GM19043 (cell line): ENCODE measurements around the gene PPM1A.

Source experiments
- ATAC-seq: cut with Tn5 transposase; IDR thresholded peaks from one replicate; pipeline ENCODE4 v1.9.1; 2021; ENCODE audit warnings: low read depth; ENCODE audit not compliant: unreplicated experiment

The PPM1A gene

DNA sequence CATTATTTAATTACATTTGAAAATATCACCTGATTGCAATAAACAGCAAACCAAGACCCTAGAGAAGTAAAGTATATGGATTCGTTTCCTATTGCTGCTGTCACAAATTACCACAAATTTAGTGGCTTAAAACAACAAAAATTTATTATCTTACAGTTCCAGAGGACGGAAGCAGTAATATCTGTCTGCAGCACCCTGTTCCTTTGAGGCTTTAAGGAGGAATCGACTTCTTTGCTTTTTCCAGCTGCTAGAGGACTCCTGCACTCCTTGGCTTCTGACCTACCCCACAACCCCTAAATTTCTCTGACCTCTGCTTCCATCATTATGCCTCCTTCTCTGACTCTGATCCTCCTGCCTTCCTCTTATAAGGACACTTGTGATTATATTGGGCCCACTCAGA is 23.8 kb upstream of the PPM1A start:
- no peak for ATAC-seq

DNA sequence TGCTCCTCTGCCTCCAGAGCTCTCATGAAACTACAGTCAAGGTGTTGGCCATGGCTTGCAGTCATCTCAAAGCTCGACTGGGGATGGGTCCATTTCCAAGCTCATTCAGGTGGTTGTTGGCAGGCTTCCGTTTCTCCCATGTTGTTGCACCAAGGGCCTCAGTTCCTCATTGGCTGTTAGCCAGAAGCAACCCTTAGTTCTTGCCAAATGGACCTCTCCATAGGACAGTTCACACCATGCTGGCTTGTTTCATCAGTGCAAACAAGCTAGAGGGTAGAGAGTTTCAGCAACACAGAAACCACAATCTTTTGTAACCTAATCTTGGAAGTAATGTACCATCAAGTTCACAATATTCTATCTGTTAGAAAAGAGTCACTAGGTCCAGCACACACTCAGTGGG is 22.7 kb upstream of the PPM1A start:
- ATAC-seq, result no peak

DNA sequence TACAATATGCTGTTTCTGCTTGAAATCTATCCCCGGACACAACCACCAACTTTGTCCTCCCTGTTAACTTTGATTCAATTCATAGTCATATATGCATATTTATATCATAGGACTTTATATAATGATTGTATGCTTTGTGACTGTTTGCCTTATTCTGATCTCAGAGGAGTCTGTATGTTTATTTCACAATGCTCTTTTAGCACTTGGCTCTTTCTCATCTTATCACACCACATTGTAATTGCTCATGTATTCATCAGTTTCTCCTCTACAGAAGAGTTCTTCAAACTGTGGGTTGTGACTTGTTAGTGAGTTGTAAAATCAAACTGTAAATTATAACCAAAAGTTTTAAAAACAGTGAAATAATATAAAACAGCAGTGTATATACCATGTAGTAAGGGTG is 21.7 kb upstream of the PPM1A start:
- no peak for ATAC-seq

DNA sequence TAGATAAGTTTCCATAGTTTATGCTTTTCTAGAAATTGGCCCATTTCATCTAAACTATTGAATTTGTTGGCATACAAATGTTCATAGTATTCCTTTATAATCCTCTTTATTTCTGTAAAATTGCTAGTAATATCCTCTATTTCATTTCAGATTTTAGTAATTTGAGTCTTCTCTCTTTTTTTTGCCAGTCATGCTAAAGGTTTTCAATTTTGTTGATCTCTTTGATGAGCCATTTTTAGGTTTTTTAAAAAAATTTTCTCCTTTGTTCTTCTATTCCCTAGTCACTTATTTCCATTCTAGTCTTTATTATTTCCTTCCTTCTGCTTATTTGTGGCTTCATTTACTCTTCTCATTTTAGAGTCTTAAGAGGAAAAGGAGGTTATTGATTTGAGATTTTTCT is 19.4 kb upstream of the PPM1A start:
- ATAC-seq, result no peak

DNA sequence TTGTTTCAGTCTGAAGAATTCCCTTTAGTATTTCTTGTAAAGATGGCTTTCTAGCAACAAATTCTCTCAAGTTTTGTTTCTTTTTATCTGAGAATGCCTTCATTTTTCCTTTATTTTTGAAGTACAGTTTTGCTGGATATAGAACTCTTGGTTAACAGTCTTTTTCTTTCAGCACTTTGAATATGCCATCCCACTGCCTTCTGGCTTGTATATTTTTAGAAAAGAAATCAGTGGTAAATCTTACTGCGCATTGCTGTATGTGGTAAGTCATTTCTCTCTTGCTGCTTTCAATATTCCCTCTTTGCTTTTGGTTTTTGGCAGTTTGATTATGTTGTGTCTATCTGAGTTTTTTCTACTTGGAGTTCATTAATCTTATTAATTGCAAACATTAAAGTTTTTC is 16.8 kb upstream of the PPM1A start:
- ATAC-seq, result no peak

DNA sequence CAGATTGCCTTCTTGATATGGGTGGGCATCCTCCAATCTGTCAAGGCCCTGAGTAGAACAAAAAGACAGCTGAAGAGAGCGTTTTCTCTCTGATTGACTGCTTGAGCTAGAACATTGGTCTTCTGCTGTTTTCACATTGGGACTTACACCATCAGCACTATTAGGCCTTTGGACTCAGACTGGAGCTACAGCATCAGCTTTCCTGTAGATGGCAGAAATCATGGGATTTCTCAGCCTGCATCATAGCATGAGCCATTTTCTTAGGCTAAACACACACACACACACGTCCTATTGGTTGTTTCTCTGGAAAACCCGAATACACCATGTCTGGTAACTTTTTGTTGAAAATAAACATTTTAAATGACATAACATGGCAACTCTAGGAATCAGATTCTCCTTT is 15.8 kb upstream of the PPM1A start:
- no peak for ATAC-seq

DNA sequence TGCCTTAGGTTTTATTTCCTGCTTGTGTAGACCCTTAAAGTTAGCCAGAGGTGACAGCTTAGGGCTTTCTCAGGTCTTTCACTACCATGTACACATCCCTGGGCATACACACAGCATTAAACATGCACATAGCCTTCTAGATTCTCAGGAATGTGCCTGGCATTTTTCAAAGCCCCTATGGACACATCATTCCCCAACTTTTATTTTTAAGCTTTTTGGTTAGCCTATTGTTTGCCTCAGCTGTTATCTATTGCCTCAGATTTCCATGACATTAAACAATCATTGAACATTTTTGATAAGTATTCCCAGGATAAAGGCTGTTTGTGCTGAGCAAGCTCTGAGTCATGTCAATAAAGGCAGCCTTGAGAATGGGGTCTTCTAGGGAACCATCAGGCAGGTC is 15.1 kb upstream of the PPM1A start:
- no peak for ATAC-seq

DNA sequence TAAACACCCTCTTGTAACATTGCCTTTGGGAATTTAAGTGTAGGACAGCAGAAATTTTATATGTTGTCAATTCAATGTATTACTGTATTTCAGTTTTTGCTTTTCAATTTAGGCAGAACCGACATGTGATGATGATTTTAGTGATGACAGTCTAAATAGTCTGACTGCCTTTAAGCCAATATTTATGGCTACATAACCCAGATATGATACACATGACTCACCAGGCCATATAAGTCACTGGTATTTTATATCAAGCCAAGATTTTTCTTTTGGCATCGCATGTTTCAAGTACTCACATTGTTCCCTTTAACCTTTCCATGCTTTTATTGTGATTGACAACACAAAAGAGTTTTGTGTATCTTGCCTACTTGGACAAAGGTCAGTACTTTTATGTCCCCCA is 13.6 kb upstream of the PPM1A start:
- no peak for ATAC-seq

DNA sequence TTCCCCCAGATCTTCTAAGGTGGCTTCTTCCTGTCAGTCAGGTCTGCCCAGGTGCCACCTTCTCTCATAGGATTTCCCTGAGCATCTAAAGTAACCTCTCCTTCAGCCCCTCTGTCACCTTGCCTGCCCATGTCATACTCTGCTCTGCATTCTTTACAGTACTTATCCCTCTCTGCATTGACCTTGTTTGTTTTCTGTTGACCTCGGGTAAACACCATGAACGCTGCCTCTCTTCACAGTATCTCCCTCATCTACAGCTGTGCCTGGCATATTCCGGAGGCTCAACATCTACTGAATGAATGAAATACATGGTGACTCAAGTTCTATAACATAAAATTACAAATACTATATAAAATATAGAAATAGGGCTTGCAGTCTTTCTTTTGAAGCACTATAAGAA is 10.1 kb upstream of the PPM1A start:
- no peak for ATAC-seq

DNA sequence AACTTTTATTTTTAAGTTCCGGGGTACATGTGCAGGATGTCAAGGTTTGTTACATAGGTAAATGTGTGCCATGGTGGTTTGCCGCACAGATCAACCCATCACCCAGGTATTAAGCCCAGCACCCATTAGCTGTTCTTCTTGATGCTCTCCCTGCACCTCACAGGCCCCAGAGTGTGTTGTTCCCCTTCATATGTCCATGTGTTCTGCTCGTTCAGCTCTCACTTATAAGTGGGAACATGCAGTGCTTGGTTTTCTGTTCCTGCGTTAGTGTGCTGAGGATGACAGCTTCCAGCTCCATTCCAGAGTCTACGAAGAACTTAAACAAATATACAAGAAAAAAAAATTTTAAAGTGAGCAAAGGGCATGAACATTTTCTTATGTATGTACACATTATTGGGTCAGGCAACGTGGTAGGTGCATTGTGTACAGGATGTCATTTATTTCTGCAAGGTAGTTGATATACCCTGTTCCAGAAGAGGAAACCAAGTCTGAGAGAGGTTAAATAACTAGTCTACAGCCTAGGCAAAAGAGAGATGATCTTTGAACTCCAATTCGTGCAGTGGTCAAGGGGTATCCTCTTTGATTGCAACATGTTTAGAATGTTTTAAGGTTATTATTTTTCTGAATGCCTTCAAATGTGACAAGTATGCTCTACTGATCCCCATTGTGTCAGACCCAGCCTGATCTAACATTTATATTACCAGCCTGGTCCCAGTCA is 8.7 kb upstream of the PPM1A start:
- ATAC-seq, result no peak

DNA sequence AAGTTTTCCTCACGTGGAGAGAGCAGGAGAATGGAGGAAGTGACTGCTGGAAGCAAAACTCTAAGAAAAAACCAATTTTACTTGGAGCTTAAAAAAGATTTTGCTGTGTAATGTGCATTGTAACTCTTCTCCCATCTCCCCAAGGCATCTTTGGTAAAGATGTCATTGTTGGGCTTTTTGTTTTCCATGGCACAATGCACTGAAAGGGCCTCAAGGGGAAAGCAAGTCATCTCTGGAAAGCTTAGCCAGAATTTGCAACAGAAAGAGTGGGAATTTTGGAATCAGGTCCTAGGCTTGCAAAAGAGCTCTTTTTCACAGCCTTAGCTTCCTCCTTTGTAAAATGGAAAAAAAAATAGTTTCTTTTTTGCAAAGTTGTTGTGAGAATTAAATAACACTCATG is 7.9 kb upstream of the PPM1A start:
- ATAC-seq, result no peak

DNA sequence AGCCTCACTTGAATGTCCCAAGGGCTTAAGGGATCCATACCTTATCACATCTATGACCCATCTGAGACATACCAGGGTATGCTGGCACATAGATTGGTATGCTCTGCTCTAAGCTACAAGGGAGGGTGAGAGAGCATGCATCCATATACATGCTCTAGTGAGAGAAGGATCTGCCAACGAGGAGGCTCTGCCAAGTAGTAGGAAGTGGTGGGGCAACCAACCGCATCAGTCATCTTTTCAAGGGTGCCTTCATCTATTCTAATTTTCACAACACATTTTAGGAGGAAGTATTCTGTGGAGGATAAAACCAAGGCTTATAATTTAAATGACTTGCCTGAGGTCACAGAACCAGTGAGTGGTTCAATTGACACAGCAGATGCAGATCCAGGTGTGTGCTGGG is 6.6 kb upstream of the PPM1A start:
- ATAC-seq, result no peak

DNA sequence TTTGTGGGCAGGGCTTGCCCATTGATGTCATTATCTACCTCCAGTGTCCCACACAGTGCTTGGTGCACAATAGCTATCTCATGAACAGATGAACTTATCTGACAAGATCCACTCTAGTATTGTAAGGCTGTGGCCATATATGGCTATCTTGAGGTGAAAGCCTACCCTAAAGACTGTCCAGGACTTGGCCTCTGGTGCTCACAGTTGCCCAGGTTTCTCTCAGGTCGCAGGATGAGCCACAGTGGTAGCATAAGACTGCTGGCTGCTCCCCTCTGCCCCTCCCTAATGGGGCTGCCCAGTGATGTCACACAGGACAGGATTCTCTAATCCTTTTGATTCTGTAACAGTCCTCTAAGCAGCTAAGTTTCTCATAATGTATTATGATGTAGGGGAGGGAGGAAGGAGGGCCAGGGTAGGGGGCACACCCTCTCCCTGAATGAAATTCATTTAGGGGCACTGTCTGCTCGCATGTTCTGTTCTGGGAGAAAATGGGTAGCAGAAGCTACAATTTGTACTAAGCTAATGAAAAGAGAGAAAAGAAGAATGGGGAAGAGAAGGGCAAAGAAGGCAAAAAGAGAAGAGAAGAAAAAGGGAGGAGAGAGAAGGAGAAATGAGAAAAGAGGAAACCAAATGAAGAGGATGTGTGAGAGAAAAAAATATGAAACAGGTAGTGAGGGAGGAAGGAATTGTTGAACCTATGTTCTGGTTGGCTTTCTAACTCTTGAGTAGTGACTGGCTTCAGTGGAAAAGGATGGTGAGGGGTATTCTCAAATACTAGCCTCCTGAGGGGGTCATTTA is 3.4 kb upstream of the PPM1A start:
- no peak for ATAC-seq

DNA sequence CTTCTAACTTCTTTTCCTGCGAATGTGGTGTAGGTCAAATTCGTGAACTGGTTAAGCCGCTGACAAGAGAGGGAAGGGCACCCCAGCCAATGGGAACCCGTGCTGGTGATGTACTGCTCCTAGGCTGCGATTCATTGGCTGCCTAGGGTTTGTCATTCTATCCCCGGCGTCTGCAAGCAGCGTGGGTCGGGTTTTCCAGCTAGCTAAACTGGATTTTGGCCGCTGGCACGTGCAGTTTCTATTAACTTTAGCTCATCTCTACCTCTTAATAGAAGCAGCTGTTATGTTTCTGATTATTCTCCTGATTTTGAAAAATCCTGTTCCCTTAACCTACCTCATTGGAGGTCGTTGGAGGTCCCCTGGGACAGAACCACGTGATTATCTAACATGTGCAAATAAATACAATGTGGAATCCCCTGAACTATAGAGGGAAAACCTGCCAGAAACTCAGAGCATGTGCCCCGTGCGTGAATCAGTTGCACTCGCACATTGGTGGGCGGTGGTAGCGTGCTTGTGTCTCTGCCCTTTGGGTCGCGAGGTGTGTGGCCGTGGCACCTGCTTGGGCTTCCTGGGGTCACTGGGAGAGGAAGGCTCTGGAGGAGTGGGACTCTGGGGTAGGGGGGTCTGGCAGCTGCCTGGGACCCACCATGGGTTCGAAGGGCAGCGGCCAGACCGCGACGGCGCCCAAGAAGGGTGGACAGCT is 876 bp upstream of the PPM1A start:
- ATAC-seq, result peak; percentile 64

DNA sequence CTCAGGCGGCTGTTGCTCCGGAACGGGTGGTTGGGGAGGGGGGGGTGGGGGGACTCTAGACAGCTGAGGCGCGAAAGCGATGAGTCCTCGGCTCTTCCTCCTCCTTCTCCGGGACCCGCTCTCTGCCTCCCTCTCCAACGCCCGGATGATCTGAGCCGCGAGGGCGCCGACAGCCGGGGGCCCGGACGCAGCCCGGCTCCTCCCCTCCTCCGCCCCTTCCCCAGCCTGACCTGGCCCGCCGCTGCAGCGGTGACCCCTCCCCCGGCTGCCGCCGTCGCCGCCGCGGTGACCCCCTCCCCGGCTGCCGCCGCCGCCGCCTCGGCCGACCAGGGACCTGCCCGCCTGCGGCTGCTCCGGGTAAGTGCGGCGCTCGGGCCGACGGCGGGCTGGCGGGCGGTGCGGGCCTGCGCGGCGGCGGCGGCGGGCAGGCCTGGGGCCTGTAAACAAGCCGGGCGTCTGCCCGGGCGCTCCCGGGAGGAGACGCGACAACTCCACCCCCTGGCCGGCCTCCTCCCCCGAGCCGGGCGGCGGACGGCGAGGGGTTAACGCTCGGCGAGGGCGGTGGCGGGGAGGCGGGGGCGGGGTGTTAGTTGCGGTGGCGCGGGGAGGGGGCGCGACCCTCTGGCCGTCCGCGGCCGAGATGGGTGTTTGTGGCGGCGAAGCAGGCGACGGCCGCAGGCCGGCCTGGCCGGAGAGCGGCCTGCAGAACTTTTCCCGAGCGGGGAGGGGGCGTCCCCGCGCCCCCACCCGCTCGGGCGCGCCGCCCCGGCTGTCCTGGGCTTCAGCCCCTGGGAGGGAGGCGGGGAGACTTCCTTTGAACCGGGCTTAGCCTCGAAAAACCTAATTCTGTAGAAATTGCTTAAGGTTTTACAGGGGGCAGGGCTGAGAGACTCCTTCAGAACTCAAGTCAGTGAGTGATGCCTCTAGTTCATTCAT is 568 bp downstream of the PPM1A start:
- peak; percentile 30 for ATAC-seq

DNA sequence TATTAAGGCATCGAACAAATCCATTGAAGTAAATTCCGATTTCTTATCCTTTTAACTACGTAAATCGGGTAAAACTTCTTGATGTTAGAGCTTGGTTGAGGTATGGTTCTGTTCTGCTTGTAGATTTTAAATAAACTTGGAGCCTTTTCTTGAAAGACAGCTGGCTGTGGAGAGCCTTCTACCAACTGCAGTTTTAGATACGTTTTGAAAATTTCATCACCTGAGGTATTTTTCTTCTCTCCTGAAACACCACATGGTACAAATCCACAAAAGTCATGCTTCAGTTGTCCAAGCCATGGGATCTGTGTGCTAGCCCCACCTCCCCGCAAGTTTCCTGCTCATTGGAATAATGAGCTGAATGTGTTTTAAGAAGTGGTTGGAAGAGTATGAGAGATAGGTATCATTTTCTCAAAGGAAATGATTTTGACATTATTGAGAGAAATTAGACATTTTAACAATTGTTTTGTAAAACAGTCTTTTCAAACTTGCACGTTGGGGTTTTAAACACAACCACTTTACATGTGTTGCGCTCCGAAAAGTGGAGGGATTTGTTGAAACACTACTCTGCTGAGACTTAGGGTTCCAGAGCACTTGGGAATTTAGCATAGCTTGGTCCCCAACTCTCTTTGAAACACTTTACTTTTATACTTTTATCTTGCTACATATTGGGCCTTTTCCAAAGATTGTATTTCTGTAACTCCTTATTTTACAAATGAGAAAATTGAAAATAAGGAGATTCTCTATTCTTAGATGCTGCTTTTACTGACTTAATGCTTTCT is 1.4 kb downstream of the PPM1A start:
- ATAC-seq, result no peak

DNA sequence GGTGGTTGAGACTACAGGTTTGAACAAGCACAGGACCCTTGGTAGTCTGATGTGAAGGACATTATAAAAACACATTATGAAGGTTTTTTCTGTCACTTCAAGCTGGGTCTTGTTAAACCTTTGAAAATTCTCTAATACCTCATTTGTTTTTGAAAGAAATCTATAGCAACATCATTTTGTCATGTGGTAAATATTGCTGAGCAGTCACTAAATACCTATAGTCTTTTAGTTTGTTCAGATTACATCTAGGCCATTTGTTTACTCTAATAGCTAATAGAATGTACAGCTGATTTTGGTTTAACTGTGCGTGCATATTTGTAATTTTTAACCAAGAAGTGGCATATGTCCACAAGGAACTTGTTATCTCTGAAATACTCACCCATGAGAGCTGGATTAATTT is 2.9 kb downstream of the PPM1A start:
- ATAC-seq, result no peak

DNA sequence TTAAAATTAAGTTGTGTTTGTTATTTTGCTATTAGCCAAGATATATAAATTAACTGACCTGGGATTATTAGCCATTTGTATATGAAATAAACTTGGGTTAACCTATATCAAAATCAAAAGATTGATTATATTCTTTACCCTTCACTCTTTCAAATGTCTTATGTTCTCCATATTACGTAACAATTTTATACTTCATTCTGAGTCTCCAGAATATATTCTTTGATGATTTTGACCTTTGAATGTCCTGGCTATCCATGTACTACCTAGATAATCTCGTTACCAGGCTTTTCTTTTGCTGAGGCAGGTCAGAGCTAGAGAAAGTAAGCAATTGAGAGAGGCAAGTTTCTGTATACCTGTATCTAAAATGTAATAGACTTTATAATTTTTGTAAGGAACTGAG is 3.6 kb downstream of the PPM1A start:
- ATAC-seq, result no peak

DNA sequence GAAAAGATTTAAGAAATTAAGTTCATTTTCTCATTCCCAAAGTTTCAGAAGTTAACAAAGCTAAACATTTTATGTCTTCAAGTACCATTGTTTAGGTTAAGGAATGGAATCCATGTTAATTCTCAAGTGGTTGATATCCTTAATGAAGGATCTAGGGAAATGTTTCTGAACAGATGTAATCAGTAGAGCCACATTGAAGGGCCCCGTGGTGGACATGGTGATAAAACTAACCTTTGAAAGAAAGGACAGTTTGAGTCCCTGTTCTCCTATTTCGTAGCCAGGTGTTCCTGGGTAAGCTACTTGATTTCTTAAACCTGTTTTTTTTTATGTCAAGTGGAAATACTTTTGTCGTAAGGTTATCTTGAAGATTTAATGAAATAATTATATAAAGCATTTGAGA is 4.6 kb downstream of the PPM1A start:
- ATAC-seq, result no peak

DNA sequence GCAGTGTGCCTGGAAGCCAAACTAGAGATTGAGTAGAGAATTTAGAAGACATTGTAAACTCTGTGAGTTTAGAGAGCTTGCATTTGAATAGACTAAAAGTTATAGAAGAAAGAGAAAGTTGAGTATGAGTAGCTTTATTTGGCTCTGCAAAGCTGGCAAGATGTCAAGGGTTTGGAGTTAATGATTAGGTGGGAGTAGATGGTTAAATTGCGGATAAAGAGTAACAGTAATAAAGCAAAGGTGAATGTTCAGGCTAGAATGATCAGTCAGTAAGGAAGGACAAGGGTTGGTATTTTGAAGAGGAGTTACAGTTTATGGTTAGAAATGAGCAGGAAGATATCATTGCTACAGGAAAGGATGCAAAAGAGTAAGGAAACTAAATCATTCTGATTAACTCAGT is 5.2 kb downstream of the PPM1A start:
- no peak for ATAC-seq
